Ramos (cell line): Measurements from ENCODE around the gene PLEKHG4.

Experiments
- in situ Hi-C: fragments of 300-500 bp; cut with MboI; formaldehyde crosslinking; loops from one replicate; pipeline ENCODE4 v1.14.3; 2022; ENCODE audit warnings: low sequenced_read_pairs; ENCODE audit not compliant: unreplicated experiment

Gene PLEKHG4

GRCh38 chr16:67260426-67261063 lies 18.8 kb upstream of the PLEKHG4 start:
- in situ Hi-C loops: no loop called here

GRCh38 chr16:67263201-67263600 lies 16.1 kb upstream of the PLEKHG4 start:
- in situ Hi-C loops: no loop called here

GRCh38 chr16:67264277-67264676 lies 15.1 kb upstream of the PLEKHG4 start:
- in situ Hi-C loops: no loop called here

GRCh38 chr16:67264866-67265265 lies 14.5 kb upstream of the PLEKHG4 start:
- in situ Hi-C loops: no loop called here

GRCh38 chr16:67265834-67266233 lies 13.5 kb upstream of the PLEKHG4 start:
- in situ Hi-C loops: no loop called here

- in situ Hi-C loops: no loop called here
Observed at GRCh38 chr16:67268136-67268579, 11.2 kb upstream of the PLEKHG4 start.

- in situ Hi-C loops: no loop called here
Observed at GRCh38 chr16:67269766-67270165, 9.6 kb upstream of the PLEKHG4 start.

- in situ Hi-C loops: no loop called here
Observed at GRCh38 chr16:67270931-67271338, 8.4 kb upstream of the PLEKHG4 start.

GRCh38 chr16:67271446-67271845 lies 7.9 kb upstream of the PLEKHG4 start:
- in situ Hi-C loops: no loop called here

- in situ Hi-C loops: no loop called here
Observed at GRCh38 chr16:67275321-67275720, 4.0 kb upstream of the PLEKHG4 start.

- in situ Hi-C loops: no loop called here
Observed at GRCh38 chr16:67277294-67277998, 1.9 kb upstream of the PLEKHG4 start.

- in situ Hi-C loops: no loop called here
Observed at GRCh38 chr16:67277999-67278772, 1.1 kb upstream of the PLEKHG4 start.

- in situ Hi-C loops: no loop called here
Observed at GRCh38 chr16:67278773-67279295, 498 bp upstream of the PLEKHG4 start.

GRCh38 chr16:67280090-67281015 lies 1.0 kb downstream of the PLEKHG4 start:
- in situ Hi-C loops: no loop called here

GRCh38 chr16:67281536-67282446 lies 2.5 kb downstream of the PLEKHG4 start:
- in situ Hi-C loops: no loop called here

GRCh38 chr16:67282447-67282805 lies 3.1 kb downstream of the PLEKHG4 start:
- in situ Hi-C loops: no loop called here

- in situ Hi-C loops: no loop called here
Observed at GRCh38 chr16:67283039-67283825, 3.9 kb downstream of the PLEKHG4 start.
